ENCODE data around the gene MUC4. TPM values are rescaled to one million over a fixed set of nuclear protein-coding genes. Genes with fewer than 3 reads are reported as not detected.

The MUC4 gene
- total RNA-seq, 1 donor from 2014 or later = not detected

DNA sequence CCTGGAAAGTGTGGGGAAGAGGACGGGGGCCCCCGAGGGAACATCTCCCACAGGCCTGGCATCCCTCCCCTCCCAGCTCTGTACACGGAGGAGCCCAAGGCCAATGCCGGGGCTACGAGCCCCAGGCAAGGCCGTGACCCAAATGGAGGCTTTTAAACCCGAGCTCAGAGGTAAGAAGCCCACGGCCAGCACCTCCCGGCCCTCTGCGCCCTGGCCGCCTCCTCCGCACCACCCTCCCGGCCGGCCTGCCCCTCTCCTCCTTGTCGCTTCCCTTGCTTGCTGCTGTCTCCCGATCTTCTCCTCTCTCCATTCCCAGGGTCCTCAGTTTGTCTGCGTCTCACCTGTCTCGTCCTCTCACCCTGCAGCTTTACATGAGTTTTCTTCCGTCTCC is 1.3 kb downstream of the MUC4 start:
- Histone ChIP-seq H3K4me3 (no peak overlapping the region), H3F3A (ENCODE audit: low read depth) (peaks cover 17% of the 10 kb centered on the region), H3K4me1 (peaks cover 27% of the 10 kb centered on the region), H3K79me2 (ENCODE audit: low read depth) (no peaks in the 10 kb centered on the region), H3K9me3 (ENCODE audit: low read depth) (no peaks in the 10 kb centered on the region), H3K4me2 (no peak overlapping the region), H3K27ac (no peak overlapping the region), H4K20me1 (ENCODE audit: low read depth) (no peaks in the 10 kb centered on the region), H3K36me3 (no peaks in the 10 kb centered on the region), H3K27me3 (no peaks in the 10 kb centered on the region), H3K9ac (no peak overlapping the region), H2AFZ (replicated peaks) (no peak overlapping the region)
- Mint-ChIP-seq H3K4me3 (no peak overlapping the region), H3K4me1 (peaks cover 33% of the 10 kb centered on the region), H3K27ac (no peak overlapping the region), H3K27me3 (ENCODE audit: insufficient read depth, low read depth) (peaks cover 18% of the 10 kb centered on the region), H3K36me3 (no peaks in the 10 kb centered on the region), H3K9me3 (peaks cover 2% of the 10 kb centered on the region)
- no peak for TF ChIP-seq CTCF (IDR thresholded peaks at IDR 0.05)
- TF ChIP-seq EZH2 (IDR thresholded peaks at IDR 0.05) = no peak
- no peak for TF ChIP-seq EZH2phosphoT487 (IDR thresholded peaks at IDR 0.05)
- no peak for DNase-seq (ENCODE audit: low spot score)

DNA sequence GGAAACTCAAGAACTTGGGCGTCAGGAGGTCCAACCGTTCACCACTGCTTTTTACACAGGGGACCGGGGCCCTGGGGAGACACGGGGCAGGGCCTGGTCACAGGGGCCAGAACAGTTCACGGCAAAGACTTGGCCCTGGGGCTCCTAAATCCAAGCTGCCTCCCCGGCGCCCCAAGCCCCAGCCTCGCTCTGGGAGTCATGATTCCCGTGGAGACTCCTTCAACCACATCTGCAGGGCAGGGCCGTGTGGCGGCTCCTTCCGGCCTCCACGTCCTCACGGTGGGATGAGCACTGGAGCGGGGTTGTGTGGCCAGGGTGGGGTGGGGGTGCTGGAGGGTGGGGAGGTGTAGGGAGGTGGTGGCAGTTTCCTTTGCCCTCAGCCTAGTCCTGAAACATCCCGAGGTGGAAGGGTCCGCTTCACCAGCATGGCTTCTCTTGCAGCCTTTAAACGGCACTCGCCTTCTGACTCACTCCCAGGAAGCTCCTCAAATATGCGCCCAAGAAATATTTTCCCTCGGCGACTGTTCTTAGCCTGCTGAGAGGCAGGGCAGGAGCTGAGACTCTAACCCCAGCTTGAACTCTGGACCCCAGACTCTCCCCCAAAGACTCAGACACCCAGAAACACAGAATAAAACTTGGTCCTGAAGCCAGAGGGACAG is 1.8 kb downstream of the MUC4 start:
- no peaks in the 10 kb centered on the region for H3K79me2 ChIP-seq (ENCODE audit: low read depth)
- H3K4me1 Mint-ChIP-seq = peaks cover 33% of the 10 kb centered on the region
- H3K9me3 Mint-ChIP-seq = peaks cover 2% of the 10 kb centered on the region
- H3K36me3 Mint-ChIP-seq = no peaks in the 10 kb centered on the region
- peak overlapping the region; percentile 15 for H3K27ac Mint-ChIP-seq
- peaks cover 27% of the 10 kb centered on the region for H3K4me1 ChIP-seq
- TF ChIP-seq EZH2 (IDR thresholded peaks at IDR 0.05) (no peak), EZH2phosphoT487 (IDR thresholded peaks at IDR 0.05) (no peak), CTCF (IDR thresholded peaks at IDR 0.05) (no peak)
- no peak overlapping the region for H3K27ac ChIP-seq
- H3F3A ChIP-seq (ENCODE audit: low read depth) = peaks cover 17% of the 10 kb centered on the region
- H3K36me3 ChIP-seq = no peaks in the 10 kb centered on the region
- H3K4me3 Mint-ChIP-seq = no peak overlapping the region
- H3K9ac ChIP-seq = no peak overlapping the region
- no peaks in the 10 kb centered on the region for H4K20me1 ChIP-seq (ENCODE audit: low read depth)
- H3K9me3 ChIP-seq (ENCODE audit: low read depth) = no peaks in the 10 kb centered on the region
- H2AFZ ChIP-seq (replicated peaks) = no peak overlapping the region
- no peaks in the 10 kb centered on the region for H3K27me3 ChIP-seq
- no peak overlapping the region for H3K4me2 ChIP-seq
- no peak for DNase-seq (ENCODE audit: low spot score)
- peaks cover 18% of the 10 kb centered on the region for H3K27me3 Mint-ChIP-seq (ENCODE audit: insufficient read depth, low read depth)
- no peak overlapping the region for H3K4me3 ChIP-seq

DNA sequence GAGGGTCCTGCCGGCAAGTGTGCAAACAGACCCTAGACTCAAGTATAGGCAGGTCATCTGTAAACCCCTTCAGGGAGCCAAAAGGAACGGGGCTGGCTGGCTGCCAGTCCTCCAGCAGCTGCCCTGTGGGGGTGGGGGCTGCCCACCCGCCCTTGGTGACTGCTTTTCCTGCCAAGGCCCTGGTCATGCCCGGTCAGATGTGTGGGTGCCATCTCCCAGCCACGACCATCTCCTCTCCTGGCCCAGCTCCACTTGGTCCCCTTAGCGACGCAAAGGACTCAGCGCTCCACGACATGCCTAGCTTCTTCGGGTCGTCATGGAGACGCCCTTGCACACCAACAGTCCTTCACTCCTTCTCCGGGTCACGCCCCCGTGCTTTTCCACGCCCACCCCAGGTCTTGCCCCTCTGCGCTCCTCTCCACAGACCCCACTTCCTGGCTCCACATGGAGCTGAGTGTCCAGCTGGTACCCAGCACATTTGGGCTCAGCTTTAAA is 2.4 kb downstream of the MUC4 start:
- H3K4me1 Mint-ChIP-seq = peaks cover 33% of the 10 kb centered on the region

More for the DNA sequence above, 2.4 kb downstream of the MUC4 start:
- no peak for DNase-seq (ENCODE audit: low spot score)
- Histone ChIP-seq H3K27me3 (no peaks in the 10 kb centered on the region), H3K36me3 (no peaks in the 10 kb centered on the region), H3K9me3 (ENCODE audit: low read depth) (no peaks in the 10 kb centered on the region), H3K4me2 (no peak overlapping the region), H3K9ac (no peak overlapping the region), H3K4me3 (no peak overlapping the region), H3F3A (ENCODE audit: low read depth) (peaks cover 17% of the 10 kb centered on the region), H4K20me1 (ENCODE audit: low read depth) (no peaks in the 10 kb centered on the region), H2AFZ (replicated peaks) (no peak overlapping the region), H3K4me1 (peaks cover 27% of the 10 kb centered on the region), H3K27ac (no peak overlapping the region), H3K79me2 (ENCODE audit: low read depth) (no peaks in the 10 kb centered on the region)
- Mint-ChIP-seq H3K27me3 (ENCODE audit: insufficient read depth, low read depth) (peaks cover 18% of the 10 kb centered on the region), H3K36me3 (no peaks in the 10 kb centered on the region), H3K4me3 (peak overlapping the region; percentile 15), H3K9me3 (peaks cover 2% of the 10 kb centered on the region), H3K27ac (peak overlapping the region; percentile 15)
- no peak for TF ChIP-seq CTCF (IDR thresholded peaks at IDR 0.05)

All from neural progenitor cell (in vitro differentiated cells).